Right cardiac atrium (tissue), 5 donors: ENCODE data around the gene NECAB3. TPM values are rescaled to one million over a fixed set of nuclear protein-coding genes. Genes with fewer than 3 reads are reported as not detected.

Experiments used
- ATAC-seq, 2 donors: fragments of 200-7000 bp; cut with Tn5 transposase; one replicate each; pipeline versions ENCODE4 v1.8.0 to v1.9.1; 2020; ENCODE audit warnings: moderate library complexity in 2 of 2, mild to moderate bottlenecking in 1 of 2
- DNase-seq, 3 donors: peaks; one replicate each; pipeline ENCODE4 v3.0.0-alpha.2; 2020
- H3K27ac ChIP-seq: one replicate; pipeline ENCODE4 v1.5.1; 2013; ENCODE audit warnings: mild to moderate bottlenecking, low read length, control low read depth, moderate library complexity
- H3K27me3 ChIP-seq: one replicate; pipeline ENCODE4 v1.6.1; 2013; ENCODE audit not compliant: control insufficient read depth, insufficient read depth
- H3K4me1 ChIP-seq: one replicate; pipeline ENCODE4 v1.6.1; 2013; ENCODE audit warnings: low read length; ENCODE audit not compliant: control insufficient read depth, insufficient read depth
- H3K4me3 ChIP-seq: one replicate; pipeline ENCODE4 v1.5.1; 2013; ENCODE audit warnings: low read length, control low read depth
- H3K9me3 ChIP-seq: one replicate; pipeline ENCODE4 v1.6.1; 2013; ENCODE audit warnings: low read length; ENCODE audit not compliant: control insufficient read depth
- WGBS: extraction: QIAGEN DNeasy Blood & Tissue Kit; methylation state at CpG from one replicate; pipeline ENCODE4 v1.1.7; 2013; 5-methylcytosine and 5-hydroxymethylcytosine counted together
- intact Hi-C, 4 donors: fragments of 100-400 bp; cut with DNase I; formaldehyde crosslinking; loops; one replicate each; pipeline versions ENCODE4 v1.11.0 to v1.14.0; 2022 to 2023
- polyA plus RNA-seq: library from polyadenylated mRNA; stranded (reverse); fragments of 200-250 nt; gene quantifications from one replicate; pipeline ENCODE4 v1.2.3, GENCODE V29; 2013
- total RNA-seq, 4 donors: library from RNA; stranded (reverse); fragmentation: NEBNext Ultra II Directional; extraction: Animal tissue kit (Norgen Biotek cat#: 25700); gene quantifications; one replicate each; pipeline ENCODE4 v1.2.1, GENCODE V29; 2021
- donor health status: healthy with polysubstance abuse.
- donor health status: DM: no; HTN: yes; CAD: no.
- donor health status: DM: no; HTN: no; CAD: no.
- donor health status: DM: no; HTN: yes; CAD: no; lungs with severe emphysema.
- donor health status: DM: yes; HTN: yes; CAD: no.

Gene NECAB3
- total and polyA plus RNA-seq, 5 donors: 55.4 to 61.3 (median 57.4) TPM

DNA sequence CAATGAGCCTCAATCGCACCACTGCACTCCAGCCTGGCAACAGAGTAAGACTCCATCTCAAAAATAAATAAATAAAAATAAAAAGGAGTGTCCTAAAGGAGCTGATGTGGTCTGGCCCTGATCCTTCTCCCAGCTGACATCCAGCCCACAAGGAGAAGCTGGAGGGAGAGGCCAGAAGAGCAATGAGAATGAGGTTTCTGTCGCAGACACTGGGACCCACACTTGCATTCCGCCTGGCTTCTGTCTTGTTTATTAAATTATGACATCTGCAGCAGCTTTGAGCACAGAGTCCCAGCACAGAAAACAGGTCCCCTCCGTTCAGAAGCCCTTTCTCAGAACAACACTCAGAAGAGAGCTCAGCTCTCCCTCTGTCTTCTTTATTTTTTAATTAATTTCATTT lies 22.2 kb upstream of the NECAB3 start:
- intact Hi-C loops: no loop called here

GRCh38 chr20:33694639-33695012 lies 20.4 kb upstream of the NECAB3 start:
- Histone ChIP-seq H3K27ac (no peak overlapping the region), H3K27me3 (no peaks in the 10 kb centered on the region), H3K4me1 (no peaks in the 10 kb centered on the region), H3K9me3 (no peaks in the 10 kb centered on the region), H3K4me3 (no peak overlapping the region)
- ATAC-seq: no peak
- intact Hi-C loops: no loop called here
- WGBS: 79% methylated on average over 6 of the region's 6 CpGs
- peak in 1 of 3 donors; percentile 20 for DNase-seq

More for the DNA sequence above, 22.2 kb upstream of the NECAB3 start:
- WGBS: 76% methylated on average over 4 of the region's 4 CpGs
- Histone ChIP-seq H3K4me1 (no peaks in the 10 kb centered on the region), H3K9me3 (no peaks in the 10 kb centered on the region), H3K4me3 (no peak overlapping the region), H3K27me3 (no peaks in the 10 kb centered on the region), H3K27ac (no peak overlapping the region)
- ATAC-seq (no peak), DNase-seq (no peak)

DNA sequence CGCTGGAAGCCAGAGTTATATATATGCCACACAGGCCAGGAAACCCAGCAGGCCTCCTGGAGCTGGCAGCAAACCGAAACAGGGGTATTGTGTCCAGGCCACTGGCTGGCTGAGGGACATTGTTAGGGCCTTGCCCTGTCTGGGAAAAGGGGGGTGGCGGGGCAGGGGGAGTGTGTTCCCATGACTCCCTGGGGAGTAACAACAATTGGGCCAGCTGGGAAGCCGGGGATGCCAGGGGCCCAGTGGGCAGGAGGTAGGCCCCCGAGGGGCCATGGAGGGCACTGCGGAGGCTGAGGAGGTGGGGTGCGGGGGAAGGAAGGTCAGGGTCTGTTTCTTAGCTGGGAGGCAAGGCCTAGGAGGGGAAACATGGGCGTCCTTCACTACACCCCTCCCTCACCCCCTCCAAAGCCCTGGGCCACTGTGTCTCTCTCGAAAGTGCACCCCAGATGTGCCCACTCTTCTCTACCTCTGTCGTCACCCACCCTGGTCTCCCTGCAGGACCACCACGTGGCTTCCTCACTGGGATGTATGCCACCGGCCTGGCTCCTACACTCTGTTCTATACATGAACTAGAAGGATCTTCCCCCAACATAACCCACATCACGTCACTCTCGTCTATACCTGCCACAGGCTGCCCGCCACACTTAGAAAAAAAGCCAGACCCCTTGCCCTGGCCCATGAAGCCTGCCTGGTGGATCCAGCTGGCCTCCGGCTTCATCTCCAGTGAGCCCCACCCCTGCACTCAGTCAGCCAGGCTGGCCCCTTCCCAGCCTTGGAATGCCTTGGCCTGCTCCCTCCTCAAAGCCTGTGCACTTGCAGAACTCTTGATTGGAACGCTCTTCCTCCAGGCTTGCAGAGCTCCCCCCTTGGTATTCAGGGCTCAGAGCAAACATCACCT lies 19.8 kb upstream of the NECAB3 start:
- Histone ChIP-seq H3K27me3 (no peaks in the 10 kb centered on the region), H3K4me3 (no peak overlapping the region), H3K4me1 (no peaks in the 10 kb centered on the region), H3K27ac (no peak overlapping the region), H3K9me3 (no peaks in the 10 kb centered on the region)
- DNase-seq (peak; percentile 75 to 92 (median 91)), ATAC-seq (peak; percentile 81 to 89)
- WGBS: 64% methylated on average over 17 of the region's 17 CpGs
- intact Hi-C loops: no loop called here

GRCh38 chr20:33693289-33693688 lies 19.1 kb upstream of the NECAB3 start:
- Histone ChIP-seq H3K4me1 (no peaks in the 10 kb centered on the region), H3K27ac (no peak overlapping the region), H3K27me3 (no peaks in the 10 kb centered on the region), H3K9me3 (no peaks in the 10 kb centered on the region), H3K4me3 (no peak overlapping the region)
- ATAC-seq (no peak), DNase-seq (peak in 1 of 3 donors; percentile 37)
- intact Hi-C loops: no loop called here
- 82% methylated on average over 5 of the region's 5 CpGs for WGBS

DNA sequence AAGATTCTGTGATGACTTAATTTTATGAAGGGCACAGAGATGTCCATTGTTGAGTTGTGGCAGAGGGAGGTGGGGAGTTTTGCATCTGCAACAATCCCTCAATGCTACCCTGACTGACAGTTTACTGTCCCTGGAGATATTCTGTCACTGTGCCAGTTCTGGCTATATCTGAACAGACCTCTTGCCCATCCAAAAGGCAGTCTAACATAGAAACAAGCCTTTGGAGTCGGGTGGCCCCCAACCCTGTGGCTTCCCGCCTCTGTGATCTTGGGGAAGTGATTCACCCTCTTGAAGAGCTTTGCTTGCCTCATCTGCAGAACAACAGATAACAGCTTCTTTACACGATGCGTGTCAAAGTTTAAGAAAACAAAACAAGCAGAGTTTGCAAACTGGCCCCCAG lies 15.7 kb upstream of the NECAB3 start:
- no peak overlapping the region for H3K4me3 ChIP-seq
- ATAC-seq: no peak
- DNase-seq: no peak
- WGBS: 11% methylated on average over 4 of the region's 4 CpGs
- no peak overlapping the region for H3K27ac ChIP-seq
- H3K9me3 ChIP-seq: no peaks in the 10 kb centered on the region
- no peaks in the 10 kb centered on the region for H3K27me3 ChIP-seq
- intact Hi-C loops: no loop called here
- H3K4me1 ChIP-seq: no peaks in the 10 kb centered on the region

GRCh38 chr20:33689493-33689892 lies 15.3 kb upstream of the NECAB3 start:
- DNase-seq (no peak), ATAC-seq (no peak)
- H3K4me3 ChIP-seq: no peak overlapping the region
- no peak overlapping the region for H3K27ac ChIP-seq
- intact Hi-C loops: no loop called here
- H3K27me3 ChIP-seq: no peaks in the 10 kb centered on the region
- no peaks in the 10 kb centered on the region for H3K9me3 ChIP-seq
- no peaks in the 10 kb centered on the region for H3K4me1 ChIP-seq
- 88% methylated on average over 1 of the region's 1 CpG for WGBS

DNA sequence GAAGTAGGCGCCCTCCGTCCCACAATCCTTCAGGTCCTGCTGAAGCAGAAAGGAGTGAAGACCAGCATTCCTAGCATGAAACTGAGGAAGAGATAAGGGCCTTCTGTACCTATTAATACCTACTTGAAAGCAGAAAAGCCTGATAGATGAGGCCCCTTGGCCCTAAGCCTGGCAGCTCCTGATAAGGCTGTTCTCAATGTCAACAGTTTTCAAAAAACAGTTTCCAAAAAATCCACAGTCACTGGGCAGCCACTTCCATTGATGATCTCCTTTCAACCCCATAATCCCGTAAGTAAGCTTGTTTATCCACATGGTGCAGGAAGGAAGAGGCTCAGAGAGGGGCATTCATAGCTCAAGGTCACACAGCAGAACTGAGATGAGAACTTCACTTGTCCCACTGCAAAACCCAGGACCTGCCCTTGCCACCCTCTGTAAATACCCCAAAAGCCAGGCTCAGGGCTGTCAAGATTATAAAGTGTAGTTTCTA lies 14.8 kb upstream of the NECAB3 start:
- intact Hi-C loops: no loop called here
- H3K27ac ChIP-seq: no peak overlapping the region
- WGBS: 62% methylated on average over 3 of the region's 3 CpGs
- no peaks in the 10 kb centered on the region for H3K27me3 ChIP-seq
- H3K4me3 ChIP-seq: no peak overlapping the region
- peak in 1 of 3 donors; percentile 55 for DNase-seq
- ATAC-seq: peak in 1 of 2 donors; percentile 5
- H3K9me3 ChIP-seq: no peaks in the 10 kb centered on the region
- no peaks in the 10 kb centered on the region for H3K4me1 ChIP-seq

- ATAC-seq (no peak), DNase-seq (no peak)
- Histone ChIP-seq H3K27ac (no peak overlapping the region), H3K27me3 (no peaks in the 10 kb centered on the region), H3K4me3 (no peak overlapping the region), H3K4me1 (no peaks in the 10 kb centered on the region), H3K9me3 (no peaks in the 10 kb centered on the region)
- intact Hi-C loops: no loop called here
- WGBS: 83% methylated on average over 3 of the region's 3 CpGs
Measured at GRCh38 chr20:33687993-33688937, 14.0 kb upstream of the NECAB3 start.

- H3K27ac ChIP-seq: no peak overlapping the region
- H3K27me3 ChIP-seq: no peaks in the 10 kb centered on the region
- peak in 1 of 3 donors; percentile 39 for DNase-seq
- intact Hi-C loops: no loop called here
- no peaks in the 10 kb centered on the region for H3K4me1 ChIP-seq
- peak in 1 of 2 donors; percentile 4 for ATAC-seq
- no peaks in the 10 kb centered on the region for H3K9me3 ChIP-seq
- WGBS: 73% methylated on average over 8 of the region's 8 CpGs
- H3K4me3 ChIP-seq: no peak overlapping the region
Measured at GRCh38 chr20:33687370-33687915, 13.2 kb upstream of the NECAB3 start.

GRCh38 chr20:33686984-33687366 lies 12.7 kb upstream of the NECAB3 start:
- Histone ChIP-seq H3K9me3 (no peaks in the 10 kb centered on the region), H3K4me1 (no peaks in the 10 kb centered on the region), H3K27ac (peak overlapping the region; percentile 3), H3K27me3 (no peaks in the 10 kb centered on the region), H3K4me3 (no peak overlapping the region)
- no peak for ATAC-seq
- WGBS: 80% methylated on average over 14 of the region's 14 CpGs
- peak in 1 of 3 donors; percentile 50 for DNase-seq
- intact Hi-C loops: no loop called here
